Measurements from ENCODE around the gene MOB3C. TPM values are rescaled to one million over a fixed set of nuclear protein-coding genes. Genes with fewer than 3 reads are reported as not detected.
"Not testable (repeated sequence)": the region's sequence is repeated elsewhere in the genome, so short reads cannot be mapped to it uniquely, and the experiment has no call there.

Gene MOB3C
- 14.1 TPM for total RNA-seq

GRCh38 chr1:46616277-46617107, at the start of gene MOB3C:
MOB3C (minus strand) TSS chr1:46616811; CDS start chr1:46613321, 3,490 bp downstream.
- Histone ChIP-seq H3K27ac (ENCODE audit: low read depth, low read length) (peak within 1 kb of the TSS; percentile 90), H3K4me1 (ENCODE audit: control insufficient read depth in 3 of 3, insufficient read depth in 3 of 3, low read length in 3 of 3) (peaks cover 48 to 53% (median 51%) of the 10 kb centered on the region in 3 donors), H3K9ac (ENCODE audit: low read depth in 1 of 3, low read length in 3 of 3) (peak within 1 kb of the TSS; percentile 89 to 96 (median 90)), H3K36me3 (ENCODE audit: control insufficient read depth in 3 of 3, insufficient read depth in 3 of 3, low read length in 3 of 3) (peaks cover 0 to 9% (median 3%) of the 10 kb centered on the region in 3 donors), H3K27me3 (ENCODE audit: control insufficient read depth in 3 of 3, insufficient read depth in 3 of 3, low read length in 3 of 3) (no peaks in the 10 kb centered on the region), H3K9me3 (ENCODE audit: control insufficient read depth in 3 of 3, low read length in 3 of 3) (no peaks in the 10 kb centered on the region), H3K4me3 (ENCODE audit: low read length in 3 of 3) (peak within 1 kb of the TSS; percentile 85 to 94 (median 89))

- Histone ChIP-seq H3K27me3 (ENCODE audit: control insufficient read depth in 3 of 3, insufficient read depth in 3 of 3, low read length in 3 of 3) (no peaks in the 10 kb centered on the region), H3K9me3 (ENCODE audit: control insufficient read depth in 3 of 3, low read length in 3 of 3) (no peaks in the 10 kb centered on the region), H3K4me3 (ENCODE audit: low read length in 3 of 3) (no peak overlapping the region), H3K27ac (ENCODE audit: low read depth, low read length) (no peak overlapping the region), H3K36me3 (ENCODE audit: control insufficient read depth in 3 of 3, insufficient read depth in 3 of 3, low read length in 3 of 3) (peaks cover 16 to 21% (median 17%) of the 10 kb centered on the region in 3 donors), H3K9ac (ENCODE audit: low read depth in 1 of 3, low read length in 3 of 3) (no peak overlapping the region), H3K4me1 (ENCODE audit: control insufficient read depth in 3 of 3, insufficient read depth in 3 of 3, low read length in 3 of 3) (peaks cover 16 to 33% (median 18%) of the 10 kb centered on the region in 3 donors)
These were observed 49.4 kb upstream of the MOB3C start for GRCh38 chr1:46665983-46666382.

GRCh38 chr1:46662919-46663318, 46.3 kb upstream of the MOB3C start:
- not testable (repeated sequence) for H3K4me3 ChIP-seq (ENCODE audit: low read length in 3 of 3); H3K27me3 ChIP-seq (ENCODE audit: control insufficient read depth in 3 of 3, insufficient read depth in 3 of 3, low read length in 3 of 3); H3K27ac ChIP-seq (ENCODE audit: low read depth, low read length); H3K9me3 ChIP-seq (ENCODE audit: control insufficient read depth in 3 of 3, low read length in 3 of 3); H3K9ac ChIP-seq (ENCODE audit: low read depth in 1 of 3, low read length in 3 of 3)
- peaks cover 19 to 34% (median 25%) of the 10 kb centered on the region in 3 donors for H3K36me3 ChIP-seq (ENCODE audit: control insufficient read depth in 3 of 3, insufficient read depth in 3 of 3, low read length in 3 of 3)
- peaks cover 16 to 27% (median 18%) of the 10 kb centered on the region in 3 donors for H3K4me1 ChIP-seq (ENCODE audit: control insufficient read depth in 3 of 3, insufficient read depth in 3 of 3, low read length in 3 of 3)

GRCh38 chr1:46660116-46660515, 43.5 kb upstream of the MOB3C start:
- not testable (repeated sequence) for H3K9ac ChIP-seq (ENCODE audit: low read depth in 1 of 3, low read length in 3 of 3); H3K9me3 ChIP-seq (ENCODE audit: control insufficient read depth in 3 of 3, low read length in 3 of 3); H3K4me1 ChIP-seq (ENCODE audit: control insufficient read depth in 3 of 3, insufficient read depth in 3 of 3, low read length in 3 of 3); H3K27ac ChIP-seq (ENCODE audit: low read depth, low read length); H3K27me3 ChIP-seq (ENCODE audit: control insufficient read depth in 3 of 3, insufficient read depth in 3 of 3, low read length in 3 of 3); H3K4me3 ChIP-seq (ENCODE audit: low read length in 3 of 3)
- H3K36me3 ChIP-seq (ENCODE audit: control insufficient read depth in 3 of 3, insufficient read depth in 3 of 3, low read length in 3 of 3): peaks cover 25 to 50% (median 44%) of the 10 kb centered on the region in 3 donors

- Histone ChIP-seq H3K4me1 (ENCODE audit: control insufficient read depth in 3 of 3, insufficient read depth in 3 of 3, low read length in 3 of 3) (no peaks in the 10 kb centered on the region), H3K9me3 (ENCODE audit: control insufficient read depth in 3 of 3, low read length in 3 of 3) (no peaks in the 10 kb centered on the region), H3K4me3 (ENCODE audit: low read length in 3 of 3) (no peak overlapping the region), H3K27me3 (ENCODE audit: control insufficient read depth in 3 of 3, insufficient read depth in 3 of 3, low read length in 3 of 3) (no peaks in the 10 kb centered on the region), H3K9ac (ENCODE audit: low read depth in 1 of 3, low read length in 3 of 3) (no peak overlapping the region), H3K27ac (ENCODE audit: low read depth, low read length) (no peak overlapping the region), H3K36me3 (ENCODE audit: control insufficient read depth in 3 of 3, insufficient read depth in 3 of 3, low read length in 3 of 3) (peaks cover 27 to 47% (median 43%) of the 10 kb centered on the region in 3 donors)
These were observed 42.8 kb upstream of the MOB3C start for GRCh38 chr1:46659307-46659870.

- Histone ChIP-seq H3K27ac (ENCODE audit: low read depth, low read length) (no peak overlapping the region), H3K27me3 (ENCODE audit: control insufficient read depth in 3 of 3, insufficient read depth in 3 of 3, low read length in 3 of 3) (no peaks in the 10 kb centered on the region), H3K9ac (ENCODE audit: low read depth in 1 of 3, low read length in 3 of 3) (no peak overlapping the region), H3K4me1 (ENCODE audit: control insufficient read depth in 3 of 3, insufficient read depth in 3 of 3, low read length in 3 of 3) (no peaks in the 10 kb centered on the region), H3K36me3 (ENCODE audit: control insufficient read depth in 3 of 3, insufficient read depth in 3 of 3, low read length in 3 of 3) (peaks cover 19 to 55% (median 49%) of the 10 kb centered on the region in 3 donors), H3K4me3 (ENCODE audit: low read length in 3 of 3) (no peak overlapping the region), H3K9me3 (ENCODE audit: control insufficient read depth in 3 of 3, low read length in 3 of 3) (no peaks in the 10 kb centered on the region)
These were observed 41.2 kb upstream of the MOB3C start for GRCh38 chr1:46657775-46658174.

- no peaks in the 10 kb centered on the region for H3K9me3 ChIP-seq (ENCODE audit: control insufficient read depth in 3 of 3, low read length in 3 of 3)
- H3K4me1 ChIP-seq (ENCODE audit: control insufficient read depth in 3 of 3, insufficient read depth in 3 of 3, low read length in 3 of 3): no peaks in the 10 kb centered on the region
- no peak overlapping the region for H3K9ac ChIP-seq (ENCODE audit: low read depth in 1 of 3, low read length in 3 of 3)
- H3K27me3 ChIP-seq (ENCODE audit: control insufficient read depth in 3 of 3, insufficient read depth in 3 of 3, low read length in 3 of 3): no peaks in the 10 kb centered on the region
- peaks cover 25 to 63% (median 49%) of the 10 kb centered on the region in 3 donors for H3K36me3 ChIP-seq (ENCODE audit: control insufficient read depth in 3 of 3, insufficient read depth in 3 of 3, low read length in 3 of 3)
- no peak overlapping the region for H3K4me3 ChIP-seq (ENCODE audit: low read length in 3 of 3)
- no peak overlapping the region for H3K27ac ChIP-seq (ENCODE audit: low read depth, low read length)
These were observed 40.0 kb upstream of the MOB3C start for GRCh38 chr1:46656643-46657042.

GRCh38 chr1:46655848-46656247, 39.2 kb upstream of the MOB3C start:
- H3K9me3 ChIP-seq (ENCODE audit: control insufficient read depth in 3 of 3, low read length in 3 of 3): no peaks in the 10 kb centered on the region
- no peaks in the 10 kb centered on the region for H3K27me3 ChIP-seq (ENCODE audit: control insufficient read depth in 3 of 3, insufficient read depth in 3 of 3, low read length in 3 of 3)
- H3K4me3 ChIP-seq (ENCODE audit: low read length in 3 of 3): no peak overlapping the region
- peaks cover 25 to 61% (median 49%) of the 10 kb centered on the region in 3 donors for H3K36me3 ChIP-seq (ENCODE audit: control insufficient read depth in 3 of 3, insufficient read depth in 3 of 3, low read length in 3 of 3)
- H3K9ac ChIP-seq (ENCODE audit: low read depth in 1 of 3, low read length in 3 of 3): no peak overlapping the region
- no peaks in the 10 kb centered on the region for H3K4me1 ChIP-seq (ENCODE audit: control insufficient read depth in 3 of 3, insufficient read depth in 3 of 3, low read length in 3 of 3)
- no peak overlapping the region for H3K27ac ChIP-seq (ENCODE audit: low read depth, low read length)

- not testable (repeated sequence) for H3K27me3 ChIP-seq (ENCODE audit: control insufficient read depth in 3 of 3, insufficient read depth in 3 of 3, low read length in 3 of 3); H3K27ac ChIP-seq (ENCODE audit: low read depth, low read length); H3K4me1 ChIP-seq (ENCODE audit: control insufficient read depth in 3 of 3, insufficient read depth in 3 of 3, low read length in 3 of 3); H3K9me3 ChIP-seq (ENCODE audit: control insufficient read depth in 3 of 3, low read length in 3 of 3); H3K4me3 ChIP-seq (ENCODE audit: low read length in 3 of 3); H3K9ac ChIP-seq (ENCODE audit: low read depth in 1 of 3, low read length in 3 of 3)
- H3K36me3 ChIP-seq (ENCODE audit: control insufficient read depth in 3 of 3, insufficient read depth in 3 of 3, low read length in 3 of 3): peaks cover 34 to 67% (median 59%) of the 10 kb centered on the region in 3 donors
These were observed 38.1 kb upstream of the MOB3C start for GRCh38 chr1:46654698-46655097.

- Histone ChIP-seq H3K9ac (ENCODE audit: low read depth in 1 of 3, low read length in 3 of 3) (no peak overlapping the region), H3K36me3 (ENCODE audit: control insufficient read depth in 3 of 3, insufficient read depth in 3 of 3, low read length in 3 of 3) (peaks cover 36 to 69% (median 61%) of the 10 kb centered on the region in 3 donors), H3K27ac (ENCODE audit: low read depth, low read length) (no peak overlapping the region), H3K4me3 (ENCODE audit: low read length in 3 of 3) (no peak overlapping the region), H3K27me3 (ENCODE audit: control insufficient read depth in 3 of 3, insufficient read depth in 3 of 3, low read length in 3 of 3) (no peaks in the 10 kb centered on the region), H3K4me1 (ENCODE audit: control insufficient read depth in 3 of 3, insufficient read depth in 3 of 3, low read length in 3 of 3) (no peaks in the 10 kb centered on the region), H3K9me3 (ENCODE audit: control insufficient read depth in 3 of 3, low read length in 3 of 3) (peaks cover 0 to 11% (median 0%) of the 10 kb centered on the region in 3 donors)
These were observed 37.4 kb upstream of the MOB3C start for GRCh38 chr1:46654012-46654411.
